ENCODE measurements around the gene PTPN9. TPM values are rescaled to one million over a fixed set of nuclear protein-coding genes. Genes with fewer than 3 reads are reported as not detected.

The PTPN9 gene
- total and polyA plus RNA-seq, 10 of the 15 experiments (the other 5 are each of a cell fraction or from before 2014, with no cell fraction given), result 7.8 to 29.1 (median 18.5) TPM

GRCh38 chr15:75599401-75599800 lies 20.3 kb upstream of the PTPN9 start (continued):
- TF ChIP-seq PRDM15 (CRISPR knock-in tag; IDR thresholded peaks at IDR 0.05) (no peak), RAD21 (IDR thresholded peaks at IDR 0.05; ENCODE audit: insufficient read depth, low read depth, low read length) (no peak)

- in situ Hi-C loops (cut with MboI), result no loop called here
- H3K36me3 ChIP-seq (ENCODE audit: control insufficient read depth in 2 of 2, insufficient read depth in 2 of 2, low read length in 1 of 2), result peaks cover 4 to 20% of the 10 kb centered on the region in 2 experiments; a peak in 3 of 4 replicates
- H3K9me3 ChIP-seq (replicated peaks; ENCODE audit: control insufficient read depth, insufficient read depth, low read length), result no peaks in the 10 kb centered on the region
- POLR2A ChIA-PET, result no interaction called here
- H3K4me3 ChIP-seq, result no peak overlapping the region
- FAIRE-seq, result no peak
- no peak overlapping the region for H2AFZ ChIP-seq (ENCODE audit: control insufficient read depth, low read depth, low read length)
- H3K9ac ChIP-seq (ENCODE audit: control insufficient read depth, insufficient read depth, low read length), result no peak overlapping the region
- TF ChIP-seq IKZF2 (IDR thresholded peaks at IDR 0.05) (no peak), EGR1 (IDR thresholded peaks at IDR 0.05; ENCODE audit: borderline replicate concordance in 1 of 2, low read depth in 2 of 2, low read length in 2 of 2) (no peak), RB1 (IDR thresholded peaks at IDR 0.05; ENCODE audit: borderline replicate concordance) (no peak), SUZ12 (IDR thresholded peaks at IDR 0.05; ENCODE audit: unreplicated experiment) (no peak)
- intact Hi-C loops (cut with micrococcal nuclease; ENCODE audit: unreplicated experiment), result no loop called here
- no peak for ATAC-seq
- no peak for DNase-seq (ENCODE audit: low read depth, low spot score)
- H4K20me1 ChIP-seq (ENCODE audit: control insufficient read depth, insufficient read depth), result no peaks in the 10 kb centered on the region
- H3K79me2 ChIP-seq (ENCODE audit: control insufficient read depth, insufficient read depth, low read length), result no peaks in the 10 kb centered on the region
- CTCF ChIA-PET, result interaction anchor here (0.8 to 1.5 kb wide), 3 partner anchors 43 to 230 kb away, joined by 3 to 5 read pairs (median 4); partner anchors contain the start of gene MAN2C1
- BruUV-seq (replicated peaks), result no TSS peak
- no peaks in the 10 kb centered on the region for H3K4me1 ChIP-seq (ENCODE audit: control insufficient read depth, insufficient read depth, low read length)
- RAD21 ChIA-PET (ENCODE audit: unreplicated experiment), result interaction anchor here (1.1 to 1.4 kb wide), 2 partner anchors 42 to 146 kb away, joined by 3 to 4 read pairs; partner anchors contain the start of genes IMP3 and SIN3A
- no peaks in the 10 kb centered on the region for H3K27me3 ChIP-seq (replicated peaks in 1 of 2; ENCODE audit: control insufficient read depth in 2 of 2, insufficient read depth in 2 of 2, low read length in 1 of 2)
- 96% methylated on average over 4 of the region's 4 CpGs for WGBS (ENCODE audit: insufficient coverage, insufficient replicate concordance, low lambda C conversion rate, missing lambda C conversion rate)
- SMC1A ChIA-PET (ENCODE audit: uncharacterized antibody, unreplicated experiment), result interaction anchor here (0.7 to 1.8 kb wide), 3 partner anchors 13 to 48 kb away, joined by 3 to 4 read pairs (median 3); partner anchors contain the start of gene SNUPN
- no peak overlapping the region for H3K4me2 ChIP-seq (ENCODE audit: control insufficient read depth, insufficient read depth)
- H3K27ac ChIP-seq (ENCODE audit: control insufficient read depth, insufficient read depth), result no peak overlapping the region
Measured at GRCh38 chr15:75598361-75598760, 19.2 kb upstream of the PTPN9 start.
